Activated naive CD4-positive, alpha-beta T cell treated with Interleukin-2 at 50 U/mL for 16 hours (primary cell): ENCODE results near the gene ATXN7L1.

ENCODE experiments used
- DNase-seq: peaks from one replicate; pipeline ENCODE4 v3.0.0-alpha.2; 2020

Gene ATXN7L1

GRCh38 chr7:105664816-105665525, 211.4 kb downstream of the ATXN7L1 start:
- DNase-seq = no peak

GRCh38 chr7:105662998-105663397, 213.4 kb downstream of the ATXN7L1 start:
- DNase-seq = no peak

- no peak for DNase-seq
Observed at GRCh38 chr7:105661625-105662024, 214.8 kb downstream of the ATXN7L1 start.

- DNase-seq = peak; percentile 73
Observed at GRCh38 chr7:105656922-105657521, 219.4 kb downstream of the ATXN7L1 start.

- DNase-seq = no peak
Observed at GRCh38 chr7:105655500-105656380, 220.7 kb downstream of the ATXN7L1 start.

GRCh38 chr7:105655067-105655466, 221.3 kb downstream of the ATXN7L1 start:
- DNase-seq = no peak

GRCh38 chr7:105654095-105654686, 222.2 kb downstream of the ATXN7L1 start:
- DNase-seq = no peak

- DNase-seq = no peak
Observed at GRCh38 chr7:105653441-105654005, 222.9 kb downstream of the ATXN7L1 start.

- DNase-seq = peak; percentile 73
Observed at GRCh38 chr7:105652359-105652993, 223.9 kb downstream of the ATXN7L1 start.

- DNase-seq = no peak
Observed at GRCh38 chr7:105651798-105652197, 224.6 kb downstream of the ATXN7L1 start.

GRCh38 chr7:105650382-105650970, 225.9 kb downstream of the ATXN7L1 start:
- no peak for DNase-seq

- no peak for DNase-seq
Observed at GRCh38 chr7:105649727-105650381, 226.5 kb downstream of the ATXN7L1 start.

- DNase-seq = no peak
Observed at GRCh38 chr7:105648561-105649401, 227.6 kb downstream of the ATXN7L1 start.

GRCh38 chr7:105647591-105647990, 228.8 kb downstream of the ATXN7L1 start:
- DNase-seq = no peak

- DNase-seq = no peak
Observed at GRCh38 chr7:105644937-105645336, 231.5 kb downstream of the ATXN7L1 start.

GRCh38 chr7:105643851-105644250, 232.5 kb downstream of the ATXN7L1 start:
- DNase-seq = no peak

- no peak for DNase-seq
Observed at GRCh38 chr7:105643384-105643783, 233.0 kb downstream of the ATXN7L1 start.

- DNase-seq = no peak
Observed at GRCh38 chr7:105642264-105642663, 234.1 kb downstream of the ATXN7L1 start.

GRCh38 chr7:105640956-105641810, 235.2 kb downstream of the ATXN7L1 start:
- no peak for DNase-seq
